Neuronal stem cell (in vitro differentiated cells): Measurements from ENCODE around the gene ALPI. TPM values are rescaled to one million over a fixed set of nuclear protein-coding genes. Genes with fewer than 3 reads are reported as not detected.
"Not testable (repeated sequence)": the region's sequence is repeated elsewhere in the genome, so short reads cannot be mapped to it uniquely, and the experiment has no call there.

Experiments used
- DNase-seq: peaks from one replicate; pipeline ENCODE4 v3.0.0-alpha.2; 2013; ENCODE audit warnings: low spot score
- H2AFZ ChIP-seq: one replicate; pipeline ENCODE4 v1.6.1; 2013; ENCODE audit warnings: mild to moderate bottlenecking, low read length, inconsistent platforms
- H2AK5ac ChIP-seq: 2 replicates; pipeline ENCODE4 v1.6.1; 2013; ENCODE audit warnings: low read depth, mild to moderate bottlenecking, inconsistent platforms, low read length, moderate library complexity, mixed read lengths
- H2BK120ac ChIP-seq: 2 replicates; pipeline ENCODE4 v1.6.1; 2013; ENCODE audit warnings: low read depth, mild to moderate bottlenecking, inconsistent platforms, low read length, moderate library complexity, mixed read lengths
- H2BK12ac ChIP-seq: one replicate; pipeline ENCODE4 v1.6.1; 2013; ENCODE audit warnings: low read length, inconsistent platforms
- H2BK15ac ChIP-seq: 2 replicates; pipeline ENCODE4 v1.6.1; 2013; ENCODE audit warnings: mild to moderate bottlenecking, low read length, inconsistent platforms, mixed read lengths
- H2BK5ac ChIP-seq: one replicate; pipeline ENCODE4 v1.6.1; 2013; ENCODE audit warnings: inconsistent platforms, mild to moderate bottlenecking, low read length, moderate library complexity
- H3K14ac ChIP-seq: one replicate; pipeline ENCODE4 v1.6.1; 2013; ENCODE audit warnings: low read length, inconsistent platforms
- H3K18ac ChIP-seq: 2 replicates; pipeline ENCODE4 v1.6.1; 2013; ENCODE audit warnings: low read length, inconsistent platforms
- H3K23ac ChIP-seq: 2 replicates; pipeline ENCODE4 v1.6.1; 2013; ENCODE audit warnings: low read depth, mild to moderate bottlenecking, mixed read lengths, low read length, inconsistent platforms; ENCODE audit not compliant: poor library complexity
- H3K27ac ChIP-seq: replicated peaks from 3 replicates; pipeline ENCODE4 v1.5.1; 2013; ENCODE audit warnings: low read length, inconsistent platforms
- H3K27me3 ChIP-seq, 3 experiments: 2 replicates each; pipeline ENCODE4 v1.6.1; 2013; ENCODE audit warnings: low read length in 3 of 3, mild to moderate bottlenecking in 2 of 3, inconsistent platforms in 1 of 3, low read depth in 1 of 3, mixed read lengths in 1 of 3, moderate library complexity in 1 of 3; ENCODE audit not compliant: control insufficient read depth in 3 of 3, insufficient read depth in 3 of 3
- H3K36me3 ChIP-seq, 2 donors: replicated peaks in 1 of 2; 2 replicates each; pipeline ENCODE4 v1.6.1; 2013; ENCODE audit warnings: low read length in 2 of 2; ENCODE audit not compliant: control insufficient read depth in 2 of 2, insufficient read depth in 2 of 2
- H3K4ac ChIP-seq: 2 replicates; pipeline ENCODE4 v1.6.1; 2013; ENCODE audit warnings: inconsistent platforms, mild to moderate bottlenecking, low read length, moderate library complexity
- H3K4me1 ChIP-seq, 2 donors: 1 replicate in 1 of 2; 2 replicates in 1 of 2; pipeline ENCODE4 v1.6.1; 2013; ENCODE audit warnings: low read length in 2 of 2, low read depth in 1 of 2; ENCODE audit not compliant: control insufficient read depth in 2 of 2, insufficient read depth in 1 of 2
- H3K4me2 ChIP-seq: one replicate; pipeline ENCODE4 v1.6.1; 2013; ENCODE audit warnings: mild to moderate bottlenecking, low read length, inconsistent platforms; ENCODE audit not compliant: insufficient read depth, poor library complexity, severe bottlenecking
- H3K4me3 ChIP-seq, 2 donors: 2 replicates each; pipeline ENCODE4 v1.5.1; 2013; ENCODE audit warnings: low read length in 2 of 2, mild to moderate bottlenecking in 2 of 2, inconsistent platforms in 1 of 2, moderate library complexity in 1 of 2
- H3K79me1 ChIP-seq: one replicate; pipeline ENCODE4 v1.6.1; 2013; ENCODE audit warnings: low read depth, mild to moderate bottlenecking, inconsistent platforms, low read length, moderate library complexity
- H3K9ac ChIP-seq: one replicate; pipeline ENCODE4 v1.6.1; 2013; ENCODE audit warnings: mild to moderate bottlenecking, low read depth, low read length, inconsistent platforms; ENCODE audit not compliant: poor library complexity
- H3K9me3 ChIP-seq, 2 donors: replicated peaks in 1 of 2; 2 replicates each; pipeline versions ENCODE3 to v1.6.1; 2013; ENCODE audit warnings: low read length in 2 of 2, mild to moderate bottlenecking in 2 of 2, inconsistent platforms in 1 of 2, low read depth in 1 of 2, mixed read lengths in 1 of 2, moderate library complexity in 1 of 2; ENCODE audit not compliant: control insufficient read depth in 2 of 2, insufficient read depth in 1 of 2
- H4K8ac ChIP-seq: one replicate; pipeline ENCODE4 v1.6.1; 2013; ENCODE audit warnings: low read depth, mild to moderate bottlenecking, inconsistent platforms, low read length, moderate library complexity
- H4K91ac ChIP-seq: one replicate; pipeline ENCODE4 v1.6.1; 2013; ENCODE audit warnings: low read length, low read depth, mild to moderate bottlenecking, inconsistent platforms; ENCODE audit not compliant: poor library complexity
- WGBS, 2 donors: extraction: QIAGEN DNeasy Blood & Tissue Kit; methylation state at CpG; one replicate each; pipeline ENCODE4 v1.1.7; 2013; ENCODE audit warnings: missing lambda C conversion rate in 2 of 2, mixed read lengths in 1 of 2; ENCODE audit not compliant: insufficient read length in 2 of 2, insufficient replicate concordance in 1 of 2; ENCODE audit errors: extremely low coverage in 2 of 2; 5-methylcytosine and 5-hydroxymethylcytosine counted together
- polyA plus RNA-seq, 2 experiments: library from polyadenylated mRNA; stranded (reverse); fragments of 200-250 nt; gene quantifications; one replicate each; pipeline ENCODE4 v1.2.3, GENCODE V29; 2013

The ALPI gene
- polyA plus RNA-seq (2013, experiment 1 of 2), result not detected
- polyA plus RNA-seq (2013, experiment 2 of 2), result not detected

- H4K8ac ChIP-seq, result no peak within 1 kb of the TSS
- H2BK12ac ChIP-seq, result no peak within 1 kb of the TSS
- H3K9ac ChIP-seq, result peak within 1 kb of the TSS; percentile 44
- H3K27ac ChIP-seq, result no peak within 1 kb of the TSS
- peak within 1 kb of the TSS in 1 of 2 donors; percentile 11 for H3K4me3 ChIP-seq
- H3K23ac ChIP-seq, result peak within 1 kb of the TSS; percentile 85
- H3K27me3 ChIP-seq, result peaks cover 0 to 31% (median 0%) of the 10 kb centered on the region in 3 experiments
- H3K4me2 ChIP-seq, result no peak within 1 kb of the TSS
- peak within 1 kb of the TSS; percentile 29 for H2BK5ac ChIP-seq
- H3K4ac ChIP-seq, result no peak within 1 kb of the TSS
- H2AK5ac ChIP-seq, result peak within 1 kb of the TSS; percentile 56
- no peak for DNase-seq
- no peaks in the 10 kb centered on the region for H3K4me1 ChIP-seq
- WGBS, 2 donors, result no CpG with 5 or more reads among the region's 14 CpGs
- peak within 1 kb of the TSS; percentile 81 for H2BK15ac ChIP-seq
- peak within 1 kb of the TSS; percentile 75 for H3K14ac ChIP-seq
- no peak within 1 kb of the TSS for H3K18ac ChIP-seq
- H2BK120ac ChIP-seq, result no peak within 1 kb of the TSS
- H3K9me3 ChIP-seq, result no peaks in the 10 kb centered on the region
- no peak within 1 kb of the TSS for H2AFZ ChIP-seq
- no peaks in the 10 kb centered on the region for H3K36me3 ChIP-seq
- H4K91ac ChIP-seq, result no peak within 1 kb of the TSS
- peaks cover 3% of the 10 kb centered on the region for H3K79me1 ChIP-seq
These were observed at the start of gene ALPI for GRCh38 chr2:232455426-232456255. TSS of gene ALPI (plus strand) at chr2:232456153. CDS start at chr2:232456200, 47 bp downstream.

GRCh38 chr2:232406556-232407310 is 49.2 kb upstream of the ALPI start, which contains the start of gene ALPG:
TSS of gene ALPG (plus strand) at chr2:232406844. CDS start at chr2:232406895, 51 bp downstream.
- Histone ChIP-seq H2AFZ (no peak within 1 kb of the TSS), H3K79me1 (no peaks in the 10 kb centered on the region), H3K4me2 (no peak within 1 kb of the TSS), H2BK5ac (no peak within 1 kb of the TSS), H2BK15ac (no peak within 1 kb of the TSS), H3K4me3 (no peak within 1 kb of the TSS), H3K23ac (peak within 1 kb of the TSS; percentile 31), H3K27ac (no peak within 1 kb of the TSS), H2BK12ac (peak within 1 kb of the TSS; percentile 41), H3K4me1 (no peaks in the 10 kb centered on the region), H3K36me3 (no peaks in the 10 kb centered on the region), H2BK120ac (no peak within 1 kb of the TSS), H3K9me3 (no peaks in the 10 kb centered on the region), H3K27me3 (peaks cover 0 to 16% (median 0%) of the 10 kb centered on the region in 3 experiments), H3K14ac (no peak within 1 kb of the TSS), H4K8ac (peak within 1 kb of the TSS; percentile 92), H3K4ac (no peak within 1 kb of the TSS), H4K91ac (no peak within 1 kb of the TSS), H2AK5ac (peak within 1 kb of the TSS; percentile 92), H3K18ac (peak within 1 kb of the TSS; percentile 76), H3K9ac (no peak within 1 kb of the TSS)
- no CpG with 5 or more reads among the region's 17 CpGs for WGBS, 2 donors
- DNase-seq, result no peak

GRCh38 chr2:232407428-232408150 is 48.4 kb upstream of the ALPI start:
- H3K4ac ChIP-seq, H3K23ac ChIP-seq, H3K9ac ChIP-seq, H4K91ac ChIP-seq, H3K4me3 ChIP-seq, H2AFZ ChIP-seq, H3K14ac ChIP-seq, H3K27ac ChIP-seq, H3K4me2 ChIP-seq, H3K4me1 ChIP-seq, H2BK120ac ChIP-seq, H2BK5ac ChIP-seq, H3K9me3 ChIP-seq, DNase-seq, H2AK5ac ChIP-seq, H3K79me1 ChIP-seq, H3K36me3 ChIP-seq, H2BK15ac ChIP-seq: not testable (repeated sequence)
- Histone ChIP-seq H4K8ac (peak overlapping the region; percentile 92), H3K18ac (peak overlapping the region; percentile 76), H3K27me3 (peaks cover 0 to 23% (median 0%) of the 10 kb centered on the region in 3 experiments), H2BK12ac (peak overlapping the region; percentile 41)
- WGBS, 2 donors, result no CpG with 5 or more reads among the region's 30 CpGs
